Measurements from ENCODE around the gene SAT2. TPM values are rescaled to one million over a fixed set of nuclear protein-coding genes. Genes with fewer than 3 reads are reported as not detected.
"Not testable (repeated sequence)": the region's sequence is repeated elsewhere in the genome, so short reads cannot be mapped to it uniquely, and the experiment has no call there.

The SAT2 gene
- total RNA-seq, 1 experiment from 2014 or later = 54.9 TPM

DNA sequence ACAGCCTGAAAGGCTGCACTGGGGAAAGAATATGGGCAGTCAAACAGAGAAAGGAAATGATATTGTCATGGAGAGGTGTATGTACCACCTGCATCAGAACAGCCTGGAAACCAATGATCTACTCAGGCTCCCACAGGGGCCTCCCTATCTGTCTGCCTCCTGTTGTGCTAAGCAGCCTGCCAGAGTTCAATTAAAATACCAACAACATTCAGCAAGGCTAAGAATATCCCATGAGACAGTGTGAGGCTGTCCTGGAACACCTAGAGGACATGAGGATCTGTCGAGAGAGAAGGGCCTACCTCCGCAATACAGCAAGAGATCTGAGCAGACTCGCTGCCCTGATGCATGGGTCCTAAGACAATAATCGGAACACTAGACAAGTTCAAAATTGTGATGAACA, 21.3 kb downstream of the SAT2 start:
- 0 out of 2 replicates have a peak, but pooled peaks cover 3% of the 10 kb centered on the region for H4K20me1 ChIP-seq (ENCODE audit: insufficient read depth)

DNA sequence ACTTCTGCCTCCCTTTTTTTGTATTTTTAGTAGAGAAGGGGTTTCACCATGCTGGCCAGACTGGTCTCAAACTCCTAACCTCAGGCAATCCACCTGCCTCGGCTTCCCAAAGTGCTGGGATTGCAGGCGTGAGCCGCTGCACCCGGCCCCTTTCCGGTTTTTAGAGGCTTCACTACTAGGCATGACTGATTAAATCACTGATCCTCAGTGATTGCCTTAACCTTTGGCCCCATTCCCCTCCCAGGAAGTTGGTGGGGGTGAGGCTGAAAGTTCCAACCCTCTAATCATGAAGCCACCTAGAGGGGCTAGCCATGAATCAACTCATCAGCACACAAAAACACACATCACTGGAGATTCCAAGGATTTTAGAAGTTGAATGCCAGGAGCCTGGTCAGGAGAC, 30.1 kb downstream of the SAT2 start:
- H3K9me3 ChIP-seq (ENCODE audit: control insufficient read depth in 1 of 2, insufficient read depth in 1 of 2, low read depth in 1 of 2, low read length in 2 of 2); H3K4me2 ChIP-seq (ENCODE audit: low read length); BruUV-seq (replicated peaks); ATAC-seq; DNase-seq (ENCODE audit: low read depth, low spot score); RAD21 ChIA-PET (ENCODE audit: low non-redundant PET in 1 of 2, low total read pairs in 2 of 2, uncharacterized antibody in 2 of 2, unreplicated experiment in 2 of 2); H4K20me1 ChIP-seq (ENCODE audit: insufficient read depth); CTCF ChIA-PET; H2AFZ ChIP-seq (ENCODE audit: low read depth, low read length, poor library complexity, severe bottlenecking); POLR2A ChIA-PET; H3K27ac ChIP-seq (ENCODE audit: low read depth, low read length); H3K79me2 ChIP-seq (ENCODE audit: insufficient read depth, low read length); H3K4me3 ChIP-seq (replicated peaks in 1 of 2; ENCODE audit: low read depth in 1 of 2, low read length in 2 of 2); H3K27me3 ChIP-seq (ENCODE audit: insufficient read depth, low read length); H3K4me1 ChIP-seq (ENCODE audit: control insufficient read depth in 1 of 2, insufficient read depth in 2 of 2, low read length in 2 of 2); intact Hi-C loops (cut with micrococcal nuclease); H3K9me2 ChIP-seq (ENCODE audit: insufficient read depth); H3K9ac ChIP-seq (ENCODE audit: low read length): not testable (repeated sequence)
- H3K36me3 ChIP-seq (ENCODE audit: control insufficient read depth in 1 of 2, insufficient read depth in 2 of 2, low read length in 2 of 2) = peaks cover 57 to 64% of the 10 kb centered on the region in 2 experiments; a peak in 3 of 4 replicates

More for the DNA sequence above, 21.3 kb downstream of the SAT2 start:
- Histone ChIP-seq H3K27me3 (ENCODE audit: insufficient read depth, low read length) (no peaks in the 10 kb centered on the region), H3K9me2 (ENCODE audit: insufficient read depth) (no peaks in the 10 kb centered on the region), H3K4me2 (ENCODE audit: low read length) (no peak overlapping the region), H3K9me3 (ENCODE audit: control insufficient read depth in 1 of 2, insufficient read depth in 1 of 2, low read depth in 1 of 2, low read length in 2 of 2) (no peaks in the 10 kb centered on the region), H3K36me3 (ENCODE audit: control insufficient read depth in 1 of 2, insufficient read depth in 2 of 2, low read length in 2 of 2) (peaks cover 37 to 38% of the 10 kb centered on the region in 2 experiments), H3K79me2 (ENCODE audit: insufficient read depth, low read length) (peaks cover 64% of the 10 kb centered on the region), H3K4me1 (ENCODE audit: control insufficient read depth in 1 of 2, insufficient read depth in 2 of 2, low read length in 2 of 2) (no peaks in the 10 kb centered on the region), H3K9ac (ENCODE audit: low read length) (no peak overlapping the region), H3K27ac (ENCODE audit: low read depth, low read length) (no peak overlapping the region), H3K4me3 (replicated peaks in 1 of 2; ENCODE audit: low read depth in 1 of 2, low read length in 2 of 2) (no peak overlapping the region), H2AFZ (ENCODE audit: low read depth, low read length, poor library complexity, severe bottlenecking) (no peak overlapping the region)
- DNase-seq (ENCODE audit: low read depth, low spot score) (no peak), ATAC-seq (no peak)
- BruUV-seq (replicated peaks) = no TSS peak
- intact Hi-C loops (cut with micrococcal nuclease) = no loop called here
- TF ChIP-seq MAX (IDR thresholded peaks at IDR 0.05) (no peak), POLR2AphosphoS5 (IDR thresholded peaks at IDR 0.05; ENCODE audit: low read depth, low read length) (no peak), SRF (IDR thresholded peaks at IDR 0.05; ENCODE audit: low read depth) (no peak), CEBPB (IDR thresholded peaks at IDR 0.05; ENCODE audit: low read depth) (no peak)
- TF ChIP-seq, protein P1, sequence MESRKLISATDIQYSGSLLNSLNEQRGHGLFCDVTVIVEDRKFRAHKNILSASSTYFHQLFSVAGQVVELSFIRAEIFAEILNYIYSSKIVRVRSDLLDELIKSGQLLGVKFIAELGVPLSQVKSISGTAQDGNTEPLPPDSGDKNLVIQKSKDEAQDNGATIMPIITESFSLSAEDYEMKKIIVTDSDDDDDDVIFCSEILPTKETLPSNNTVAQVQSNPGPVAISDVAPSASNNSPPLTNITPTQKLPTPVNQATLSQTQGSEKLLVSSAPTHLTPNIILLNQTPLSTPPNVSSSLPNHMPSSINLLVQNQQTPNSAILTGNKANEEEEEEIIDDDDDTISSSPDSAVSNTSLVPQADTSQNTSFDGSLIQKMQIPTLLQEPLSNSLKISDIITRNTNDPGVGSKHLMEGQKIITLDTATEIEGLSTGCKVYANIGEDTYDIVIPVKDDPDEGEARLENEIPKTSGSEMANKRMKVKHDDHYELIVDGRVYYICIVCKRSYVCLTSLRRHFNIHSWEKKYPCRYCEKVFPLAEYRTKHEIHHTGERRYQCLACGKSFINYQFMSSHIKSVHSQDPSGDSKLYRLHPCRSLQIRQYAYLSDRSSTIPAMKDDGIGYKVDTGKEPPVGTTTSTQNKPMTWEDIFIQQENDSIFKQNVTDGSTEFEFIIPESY (IDR thresholded peaks at IDR 0.05; ENCODE audit: extremely low read depth, insufficient replicate concordance, low read length) = no peak
- CTCF ChIA-PET = no interaction called here
- RAD21 ChIA-PET (ENCODE audit: low non-redundant PET in 1 of 2, low total read pairs in 2 of 2, uncharacterized antibody in 2 of 2, unreplicated experiment in 2 of 2) = no interaction called here
- POLR2A ChIA-PET = no interaction called here

All from HCT116 (cell line).